HepG2 (cell line): ENCODE results near the gene NKPD1. TPM values are rescaled to one million over a fixed set of nuclear protein-coding genes. Genes with fewer than 3 reads are reported as not detected.
A peak's percentile ranks its signal among the peaks of the same experiment; 100 is the strongest.

Source experiments
- ARID4A ChIP-seq: sonication (generic); formaldehyde crosslinking; IDR thresholded peaks from 2 replicates; pipeline ENCODE4 v1.5.0; 2020; ENCODE audit warnings: mild to moderate bottlenecking, missing genetic modification reagents, borderline replicate concordance
- ASH2L ChIP-seq: fragments of 300-600, 200-600 bp; sonication (generic); IDR thresholded peaks from 2 replicates; pipeline ENCODE4 v1.7.0; 2017; ENCODE audit warnings: low read depth, mild to moderate bottlenecking, moderate library complexity, mixed read lengths, low read length; ENCODE audit not compliant: insufficient read length
- ATF2 ChIP-seq: sonication (generic); formaldehyde crosslinking; IDR thresholded peaks from 2 replicates; pipeline ENCODE4 v1.4.0; 2020; ENCODE audit warnings: missing genetic modification reagents
- BATF2 ChIP-seq: sonication (generic); formaldehyde crosslinking; IDR thresholded peaks from 2 replicates; pipeline ENCODE4 v1.8.0; 2022; ENCODE audit warnings: mild to moderate bottlenecking, missing genetic modification reagents, moderate library complexity
- ETV5 ChIP-seq: IDR thresholded peaks from 2 replicates; pipeline ENCODE4 v1.6.1; 2018; ENCODE audit warnings: missing biosample characterization, missing genetic modification reagents, inconsistent platforms, borderline replicate concordance
- FOSL1 ChIP-seq: sonication (generic); formaldehyde crosslinking; IDR thresholded peaks from 2 replicates; pipeline ENCODE4 v1.9.0; 2021; ENCODE audit warnings: missing genetic modification reagents, borderline replicate concordance
- FOXC1 ChIP-seq: sonication (generic); formaldehyde crosslinking; IDR thresholded peaks from 2 replicates; pipeline ENCODE4 v1.8.0; 2022; ENCODE audit warnings: mild to moderate bottlenecking, missing genetic modification reagents, borderline replicate concordance
- GATAD2A ChIP-seq: IDR thresholded peaks from 2 replicates; pipeline ENCODE4 v1.6.1; 2016
- GLMP ChIP-seq: sonication (generic); formaldehyde crosslinking; IDR thresholded peaks from 2 replicates; pipeline ENCODE4 v1.9.0; 2021; ENCODE audit warnings: missing genetic modification reagents, mild to moderate bottlenecking, borderline replicate concordance
- HOXA3 ChIP-seq: sonication (generic); formaldehyde crosslinking; IDR thresholded peaks from 2 replicates; pipeline ENCODE4 v1.5.0; 2020; ENCODE audit warnings: missing genetic modification reagents
- KDM5A ChIP-seq: fragments of 200-600 bp; sonication (generic); IDR thresholded peaks from 2 replicates; pipeline ENCODE4 v1.7.0; 2018; ENCODE audit warnings: antibody characterized with exemption, mild to moderate bottlenecking, low read length, borderline replicate concordance
- NFE2 ChIP-seq: sonication (generic); formaldehyde crosslinking; IDR thresholded peaks from 2 replicates; pipeline ENCODE4 v1.4.0; 2020; ENCODE audit warnings: missing genetic modification reagents
- SATB2 ChIP-seq: sonication (generic); formaldehyde crosslinking; IDR thresholded peaks from 2 replicates; pipeline ENCODE4 v1.5.0; 2020; ENCODE audit warnings: missing genetic modification reagents
- TMF1 ChIP-seq: sonication (generic); formaldehyde crosslinking; IDR thresholded peaks from 2 replicates; pipeline ENCODE4 v1.8.1; 2022; ENCODE audit warnings: low read depth, missing genetic modification reagents
- ZBTB34 ChIP-seq: sonication (generic); formaldehyde crosslinking; IDR thresholded peaks from 2 replicates; pipeline ENCODE4 v1.8.0; 2022; ENCODE audit warnings: mild to moderate bottlenecking, missing genetic modification reagents
- ZEB1 ChIP-seq: IDR thresholded peaks from 2 replicates; pipeline ENCODE4 v1.6.1; 2012; ENCODE audit warnings: mild to moderate bottlenecking, low read depth, inconsistent platforms; ENCODE audit not compliant: insufficient replicate concordance
- ZNF207 ChIP-seq: fragments of 450-650 bp; IDR thresholded peaks from 2 replicates; pipeline ENCODE4 v1.6.1; 2016; ENCODE audit warnings: antibody characterized with exemption, borderline replicate concordance
- ZNF331 ChIP-seq: sonication (generic); formaldehyde crosslinking; IDR thresholded peaks from 2 replicates; pipeline ENCODE4 v1.4.0; 2020; ENCODE audit warnings: missing genetic modification reagents
- ZNF605 ChIP-seq: sonication (generic); formaldehyde crosslinking; IDR thresholded peaks from 2 replicates; pipeline ENCODE4 v1.8.0; 2022; ENCODE audit warnings: mild to moderate bottlenecking, missing genetic modification reagents
- ZNF713 ChIP-seq: sonication (generic); formaldehyde crosslinking; IDR thresholded peaks from 2 replicates; pipeline ENCODE4 v1.4.0; 2020; ENCODE audit warnings: mild to moderate bottlenecking, missing genetic modification reagents
- polyA plus RNA-seq, 8 experiments: library from polyadenylated mRNA; depleted of rRNA in 3 of 8; stranded (reverse) in 7 of 8; unstranded in 1 of 8; fragments of >200 nt; fragmentation: Illumina TruSeq in 4 of 8; extraction: Trizol in 4 of 8; gene quantifications; 2 replicates each; pipeline versions ENCODE4 v1.2.1 to v1.2.3, GENCODE V29; 2011 to 2016; ENCODE audit warnings: low read depth in 4 of 8, missing spikeins in 1 of 8, mixed read lengths in 1 of 8; ENCODE audit not compliant: insufficient read depth in 1 of 8
- total RNA-seq, 5 experiments: library from RNA; depleted of rRNA; stranded (reverse); fragments of >200 nt; fragmentation: Illumina TruSeq; extraction: Trizol; gene quantifications; 2 replicates each; pipeline ENCODE4 v1.2.3, GENCODE V29; 2016; ENCODE audit warnings: low read depth in 1 of 5

Gene NKPD1
- total and polyA plus RNA-seq, 2 of the 13 experiments (the other 11 are each of a cell fraction or from before 2014, with no cell fraction given) = 0.03 TPM; not detected in 1

GRCh38 chr19:45179072-45179891 is 18.5 kb upstream of the NKPD1 start (continued):
- TF ChIP-seq ZEB1 (peak; percentile 33), ZNF605 (no peak), FOSL1 (CRISPR knock-in tag) (no peak), ZBTB34 (CRISPR knock-in tag) (no peak), ZNF207 (no peak), FOXC1 (CRISPR knock-in tag) (0 out of 2 replicates have a peak, but pooled peaks have one; percentile 64), SATB2 (CRISPR knock-in tag) (0 out of 2 replicates have a peak, but pooled peaks have one; percentile 15), ASH2L (peak; percentile 1), ZNF713 (0 out of 2 replicates have a peak, but pooled peaks have one; percentile 72), HOXA3 (CRISPR knock-in tag) (peak; percentile 28; the same call in 1 of the 2 replicates), BATF2 (CRISPR knock-in tag) (no peak), ATF2 (CRISPR knock-in tag) (0 out of 2 replicates have a peak, but pooled peaks have one; percentile 3), ZNF331 (no peak), KDM5A (peak; percentile 58; the same call in 1 of the 2 replicates), NFE2 (CRISPR knock-in tag) (no peak), GLMP (CRISPR knock-in tag) (no peak), GATAD2A (no peak), ARID4A (CRISPR knock-in tag) (peak; percentile 73), TMF1 (no peak), ETV5 (CRISPR knock-in tag) (no peak)
- TF ChIP-seq, all 625 proteins: peak for 66
